ENCODE measurements around the gene RNPS1. TPM values are rescaled to one million over a fixed set of nuclear protein-coding genes. Genes with fewer than 3 reads are reported as not detected.
"Not testable (repeated sequence)": the region's sequence is repeated elsewhere in the genome, so short reads cannot be mapped to it uniquely, and the experiment has no call there.

The RNPS1 gene
- polyA plus RNA-seq, 3 donors = 207 to 240 (median 216) TPM

- not testable (repeated sequence) for DNase-seq
Measured at GRCh38 chr16:2240331-2240730, 27.6 kb downstream of the RNPS1 start.

DNA sequence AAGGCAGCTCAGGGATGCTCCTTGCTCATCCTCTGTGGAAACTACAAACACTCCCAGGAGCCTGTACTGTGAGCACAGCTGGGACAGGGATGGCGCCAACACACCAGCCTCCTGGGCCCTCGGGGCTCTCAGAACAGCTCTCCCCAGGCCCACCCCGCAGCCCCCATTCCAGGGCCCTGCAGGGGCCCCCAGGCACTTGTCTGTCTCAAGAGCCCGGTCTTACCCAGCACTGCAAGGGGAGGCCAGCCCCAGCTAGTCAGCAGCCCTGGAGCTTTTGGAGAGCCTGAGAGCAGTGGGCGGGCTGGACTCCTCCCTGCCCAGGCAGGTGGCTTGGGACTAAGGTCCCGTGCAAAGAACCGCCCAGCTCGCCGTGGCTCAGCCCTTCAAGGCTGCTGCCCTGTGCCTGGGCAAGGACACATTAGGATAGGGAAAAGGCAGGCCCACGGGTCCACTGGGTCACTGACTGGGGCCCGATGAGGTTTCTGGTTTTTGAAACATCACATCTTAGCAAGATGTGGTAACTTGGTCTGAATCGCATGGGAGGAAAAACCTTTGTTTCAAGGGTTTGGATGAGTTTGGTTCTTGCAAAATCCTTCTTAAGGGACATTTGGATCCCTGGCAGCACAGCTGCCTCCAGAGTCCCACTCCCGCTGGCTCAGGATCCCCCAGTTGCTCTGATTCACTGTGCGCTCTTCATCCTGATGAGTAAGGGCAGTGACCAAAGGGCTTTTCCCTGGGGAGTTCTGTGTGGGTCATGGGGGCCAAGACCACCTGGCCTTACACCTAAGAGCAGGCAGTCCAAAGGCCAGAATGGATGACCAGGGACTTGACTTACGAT lies 28.9 kb downstream of the RNPS1 start:
- DNase-seq = no peak

DNA sequence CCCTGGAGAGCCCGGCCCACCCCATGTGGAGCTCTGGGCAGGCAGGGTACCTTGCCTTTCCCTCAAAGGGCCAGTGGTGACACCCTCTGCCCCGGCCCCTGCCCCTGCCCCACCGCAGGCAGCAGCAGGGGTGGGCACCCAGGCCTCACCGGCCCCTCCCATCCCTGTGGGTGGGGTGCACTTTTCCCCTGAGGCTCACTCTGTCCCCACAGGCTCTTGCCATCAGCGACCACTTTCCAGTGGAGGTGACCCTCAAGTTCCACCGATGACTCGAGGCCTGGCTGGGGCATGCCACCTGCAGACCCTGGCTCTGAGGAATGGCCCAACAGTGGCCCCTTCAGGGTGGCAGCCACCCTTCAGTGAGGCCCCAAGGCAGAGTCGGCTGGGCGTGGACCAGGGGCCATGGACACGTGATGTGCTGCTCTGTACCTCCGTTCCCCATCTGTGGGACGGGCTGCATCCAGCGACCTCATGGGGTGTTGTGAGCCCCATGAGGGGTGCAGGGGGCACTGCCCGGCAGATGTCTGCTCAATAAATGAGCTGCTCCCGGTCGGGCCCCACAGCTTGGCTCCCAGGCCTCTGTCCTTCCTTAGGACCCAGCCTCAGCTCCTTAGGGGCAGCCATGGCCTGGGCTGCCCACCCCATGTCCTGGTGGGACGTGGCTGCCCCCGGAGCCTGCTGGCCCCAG lies 29.6 kb downstream of the RNPS1 start:
- DNase-seq = no peak

- DNase-seq = no peak
Measured at GRCh38 chr16:2237493-2238149, 30.3 kb downstream of the RNPS1 start.

DNA sequence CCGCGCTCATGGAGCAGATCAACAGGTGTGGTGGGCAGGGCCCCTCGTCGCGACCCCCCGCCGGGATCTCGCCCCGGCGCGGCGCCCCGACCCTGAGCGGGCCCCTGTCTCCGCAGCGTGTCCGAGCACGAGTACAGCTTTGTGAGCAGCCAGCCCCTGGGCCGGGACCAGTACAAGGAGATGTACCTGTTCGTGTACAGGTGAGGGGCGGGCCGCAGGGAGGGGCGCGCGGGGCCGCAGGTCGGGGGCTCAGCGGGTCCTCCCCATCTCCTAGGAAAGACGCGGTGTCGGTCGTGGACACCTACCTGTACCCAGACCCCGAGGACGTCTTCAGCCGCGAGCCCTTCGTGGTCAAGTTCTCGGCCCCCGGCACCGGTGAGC lies 30.8 kb downstream of the RNPS1 start:
- no peak for DNase-seq

GRCh38 chr16:2236337-2237101 lies 31.4 kb downstream of the RNPS1 start, which contains the start of gene DNASE1L2:
DNASE1L2 (plus strand) TSS chr16:2236444; CDS start chr16:2236817, 373 bp downstream.
- no peak for DNase-seq

DNA sequence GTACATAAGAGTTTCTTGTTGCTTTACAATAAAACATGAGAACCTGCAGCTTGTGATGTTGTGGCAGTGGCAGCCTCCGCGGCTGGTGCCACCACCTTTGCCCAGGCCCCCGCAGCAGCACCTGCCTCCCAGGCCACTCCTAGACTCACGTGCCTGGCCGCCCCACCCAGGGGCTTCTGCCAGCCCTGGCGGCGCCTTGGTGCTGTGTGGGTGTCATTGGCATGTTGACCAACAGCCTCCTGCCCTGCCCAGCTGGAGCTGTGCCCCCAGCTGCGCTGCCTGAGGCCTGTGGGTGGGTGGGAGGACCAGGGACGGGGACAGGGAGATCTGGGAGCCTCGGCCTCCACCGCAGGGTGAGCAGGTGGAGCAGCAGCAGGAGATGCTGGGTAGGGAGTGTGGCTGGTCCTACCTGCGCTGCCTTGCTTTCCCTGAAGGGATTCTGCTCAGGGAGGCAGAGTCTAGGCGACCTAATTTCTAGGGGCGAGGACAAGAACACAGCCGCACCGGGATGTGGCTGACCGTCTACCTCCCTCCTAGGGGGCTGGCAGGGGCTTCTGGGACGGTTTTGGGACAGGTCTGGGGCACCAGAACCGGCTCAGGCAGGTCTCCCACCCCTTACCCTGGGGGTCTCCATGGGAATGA lies 32.1 kb downstream of the RNPS1 start:
- no peak for DNase-seq

- DNase-seq = no peak
Measured at GRCh38 chr16:2235234-2235651, 32.7 kb downstream of the RNPS1 start.

DNA sequence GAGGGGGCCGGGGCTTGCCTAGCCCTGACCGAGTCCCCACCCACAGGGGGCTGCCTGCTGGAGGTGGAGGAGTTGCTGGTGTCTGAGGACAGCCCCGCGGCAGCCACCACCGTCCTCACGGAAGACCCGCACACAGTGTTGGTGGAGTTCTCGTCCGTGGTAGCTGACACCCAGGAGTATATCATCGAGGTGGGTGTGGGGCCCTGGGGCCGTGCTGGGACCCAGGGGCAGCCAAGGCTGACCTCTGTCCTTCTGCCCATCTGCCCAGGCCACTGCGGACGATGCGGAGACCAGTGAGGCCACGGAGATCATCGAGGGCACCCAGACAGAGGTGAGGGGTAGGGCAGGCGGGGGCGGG lies 33.1 kb downstream of the RNPS1 start:
- no peak for DNase-seq

DNA sequence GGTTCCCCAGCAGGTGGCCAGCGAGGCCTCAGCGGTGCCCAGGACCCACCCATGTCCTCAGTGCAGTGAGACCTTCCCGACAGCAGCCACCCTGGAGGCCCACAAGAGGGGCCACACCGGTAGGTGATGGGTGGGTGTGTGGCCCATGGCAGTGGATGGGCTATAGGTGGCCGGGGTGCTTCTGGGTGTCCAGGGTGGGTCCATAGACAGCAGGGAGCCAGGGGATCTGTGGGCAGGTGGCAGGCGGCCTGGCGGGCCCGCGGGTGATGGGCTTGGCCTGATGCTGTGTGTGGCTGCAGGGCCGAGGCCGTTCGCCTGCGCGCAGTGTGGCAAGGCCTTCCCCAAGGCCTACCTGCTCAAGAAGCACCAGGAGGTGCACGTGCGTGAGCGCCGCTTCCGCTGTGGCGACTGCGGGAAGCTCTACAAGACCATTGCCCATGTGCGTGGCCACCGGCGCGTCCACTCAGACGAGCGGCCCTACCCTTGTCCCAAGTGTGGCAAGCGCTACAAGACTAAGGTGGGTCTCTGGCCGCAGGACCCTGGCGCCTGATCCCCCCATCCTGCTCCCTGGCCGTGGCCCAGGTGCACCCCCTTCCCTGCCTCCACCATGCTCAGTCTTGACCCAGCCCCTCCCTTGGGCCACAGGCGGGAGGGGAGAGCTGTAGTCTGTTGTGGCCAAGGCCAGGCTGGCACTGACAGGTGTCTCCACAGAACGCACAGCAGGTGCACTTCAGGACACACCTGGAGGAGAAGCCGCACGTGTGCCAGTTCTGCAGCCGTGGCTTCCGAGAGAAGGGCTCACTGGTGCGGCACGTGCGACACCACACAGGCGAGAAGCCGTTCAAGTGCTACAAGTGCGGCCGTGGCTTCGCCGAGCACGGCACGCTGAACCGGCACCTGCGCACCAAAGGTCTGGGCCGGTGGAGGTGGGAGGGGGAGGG lies 33.8 kb downstream of the RNPS1 start:
- no peak for DNase-seq

DNA sequence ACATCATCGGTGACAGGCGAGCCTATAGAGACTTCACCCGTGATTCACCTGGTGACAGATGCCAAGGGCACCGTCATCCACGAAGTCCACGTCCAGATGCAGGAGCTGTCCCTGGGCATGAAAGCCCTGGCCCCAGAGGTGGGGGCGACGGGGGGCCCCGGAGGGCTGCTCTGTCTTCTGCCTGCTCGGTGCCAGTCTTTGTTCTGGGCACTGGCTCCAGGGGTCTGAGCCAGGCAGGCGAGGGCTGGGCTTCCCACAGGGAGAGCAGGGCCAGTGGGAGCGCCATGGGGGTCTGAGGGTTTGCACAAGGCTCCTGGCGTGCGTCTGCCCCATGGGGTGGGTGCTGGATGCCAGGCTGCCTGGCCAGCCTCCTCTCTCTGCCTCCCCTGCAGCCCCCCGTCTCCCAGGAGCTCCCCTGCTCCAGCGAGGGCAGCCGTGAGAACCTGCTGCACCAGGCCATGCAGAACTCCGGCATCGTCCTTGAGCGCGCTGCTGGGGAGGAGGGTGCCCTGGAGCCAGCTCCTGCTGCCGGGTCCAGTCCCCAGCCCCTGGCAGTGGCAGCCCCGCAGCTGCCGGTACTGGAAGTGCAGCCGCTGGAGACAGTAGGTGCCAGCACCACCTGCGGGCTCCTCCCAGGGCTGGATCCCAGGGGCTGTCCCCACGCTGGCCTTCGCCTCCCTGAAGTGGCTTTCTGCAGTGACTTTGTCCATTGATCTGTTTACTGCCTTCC lies 34.7 kb downstream of the RNPS1 start:
- DNase-seq = no peak

GRCh38 chr16:2232094-2232990 lies 35.6 kb downstream of the RNPS1 start:
- no peak for DNase-seq

DNA sequence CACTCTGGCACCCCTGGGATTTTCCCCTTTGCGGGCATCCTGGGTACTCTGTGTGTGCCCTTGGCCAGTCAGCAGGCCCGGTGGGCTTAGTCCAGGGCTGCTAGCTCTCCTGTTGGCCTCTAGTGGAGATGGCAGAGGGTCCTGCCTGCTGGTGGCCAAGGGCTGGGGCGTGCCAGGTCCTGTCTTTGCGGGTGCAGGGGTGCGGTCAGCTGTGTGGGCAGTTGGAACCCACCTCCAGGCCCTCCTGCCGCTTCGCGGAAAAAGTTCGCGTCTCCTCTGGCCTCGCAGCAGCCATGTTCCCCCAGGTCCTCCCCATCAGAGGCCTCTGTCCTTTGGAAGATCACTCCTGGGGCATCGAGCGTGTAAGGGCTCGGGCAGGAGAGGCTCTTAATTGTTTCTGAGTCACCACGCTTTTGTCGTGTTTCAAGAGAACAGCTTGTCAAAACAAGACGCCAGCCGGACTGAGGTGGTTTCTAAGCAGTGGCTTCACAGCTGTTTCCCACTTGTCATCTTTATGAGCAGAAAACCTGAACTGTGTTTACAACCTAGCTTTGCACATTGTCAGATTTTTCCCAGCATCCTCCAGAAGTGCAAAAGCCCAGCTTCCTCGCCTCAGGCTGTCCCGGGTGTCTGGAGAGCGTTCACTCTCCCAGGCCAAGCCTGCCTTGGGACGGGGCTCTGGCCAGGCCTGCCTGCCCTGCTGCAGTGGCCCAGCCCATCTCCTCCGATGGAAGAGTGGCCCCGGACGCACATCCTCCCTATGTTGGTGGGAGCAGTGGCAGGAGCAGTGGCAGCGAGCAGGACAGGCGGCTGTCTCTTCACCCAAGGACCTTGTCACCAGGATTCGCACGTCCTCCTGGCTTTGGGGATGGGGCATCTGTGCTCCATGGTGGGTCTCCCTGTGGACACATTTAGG lies 36.7 kb downstream of the RNPS1 start:
- no peak for DNase-seq

DNA sequence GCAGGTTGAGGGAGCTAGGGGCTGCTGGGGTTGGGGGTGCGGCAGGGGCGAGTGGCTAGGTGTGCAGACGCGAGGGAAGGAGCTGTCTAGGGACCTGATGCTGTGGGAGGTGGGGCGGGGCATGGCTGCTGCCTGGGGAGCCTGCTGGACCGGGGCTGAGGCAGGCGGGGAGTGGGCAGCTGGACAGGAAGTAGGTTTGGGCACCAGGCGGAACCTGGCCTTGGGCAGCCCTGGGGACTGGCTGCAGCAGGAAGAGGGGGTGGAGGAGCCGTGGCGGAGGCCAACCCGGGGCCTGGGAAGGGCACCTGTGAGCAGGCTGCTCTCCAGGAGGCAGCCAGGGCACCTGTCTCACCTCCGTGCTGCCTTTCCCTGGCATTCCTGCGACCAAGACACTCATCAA lies 37.5 kb downstream of the RNPS1 start:
- no peak for DNase-seq

GRCh38 chr16:2229632-2230250 lies 38.2 kb downstream of the RNPS1 start:
- DNase-seq = no peak

DNA sequence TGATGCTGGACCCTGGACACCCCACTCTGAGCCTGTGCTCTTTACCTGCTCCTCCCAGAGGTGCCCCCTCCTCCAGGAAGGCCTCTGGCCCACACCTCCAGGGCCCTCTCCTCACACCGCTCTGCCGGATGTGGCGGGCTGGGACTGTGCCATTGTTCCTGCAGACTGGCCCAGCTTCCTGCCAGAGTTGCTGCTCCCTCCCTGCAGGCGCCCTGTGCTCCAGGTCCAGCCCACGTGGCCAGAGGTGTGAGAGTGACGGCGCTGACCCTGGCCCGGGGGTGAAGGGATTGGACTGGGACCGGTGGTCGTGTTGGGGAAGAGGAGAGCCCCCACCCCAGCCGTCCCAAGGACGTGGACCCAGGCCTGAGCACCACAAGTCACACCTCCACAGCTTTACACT lies 38.8 kb downstream of the RNPS1 start:
- no peak for DNase-seq
